Activated T-cell treated with anti-CD3 and anti-CD28 coated beads for 4 hours (primary cell): Measurements from ENCODE around the gene POU3F1.

Experiments used
- DNase-seq: peaks from one replicate; pipeline ENCODE4 v3.0.0-alpha.2; 2020

The POU3F1 gene

GRCh38 chr1:38073534-38074301 is 27.1 kb upstream of the POU3F1 start:
- no peak for DNase-seq

DNA sequence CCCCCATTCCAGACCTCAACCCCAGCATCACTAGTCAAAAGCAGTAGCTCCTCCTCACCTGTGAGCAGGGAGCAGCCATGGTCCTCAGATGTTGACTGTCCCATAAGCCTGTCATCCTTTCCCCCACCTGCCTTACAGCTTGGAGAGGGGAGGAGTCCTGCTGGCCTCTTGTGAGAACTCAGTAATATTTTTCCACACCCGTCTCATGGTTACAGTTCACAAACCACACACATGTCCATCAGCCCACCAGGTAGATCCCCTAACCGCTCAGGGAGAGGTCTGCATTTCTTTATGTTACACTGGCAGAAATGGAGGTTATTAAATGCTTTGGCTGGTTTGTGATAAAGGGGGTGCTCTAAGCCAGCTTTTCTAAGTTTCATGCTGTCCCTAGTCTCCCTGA is 26.3 kb upstream of the POU3F1 start:
- DNase-seq = no peak

GRCh38 chr1:38071312-38072256 is 25.0 kb upstream of the POU3F1 start:
- DNase-seq = no peak

DNA sequence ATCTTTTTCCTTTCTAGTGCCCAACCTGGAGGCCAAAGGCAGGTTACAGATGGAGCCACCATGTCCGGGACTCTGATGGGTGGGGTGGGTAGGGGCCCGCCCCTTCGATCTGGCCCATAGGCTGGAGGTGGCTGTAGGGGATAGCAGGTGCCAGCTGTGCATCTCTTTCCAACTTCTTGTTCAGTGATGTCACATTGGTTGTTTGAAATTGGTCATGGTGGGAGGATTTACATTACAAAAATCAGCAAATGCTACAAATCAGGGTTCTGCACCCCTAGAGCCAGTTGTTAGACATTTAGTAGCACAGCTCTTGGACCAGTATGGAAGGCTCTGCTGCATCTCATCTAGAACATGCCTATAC is 22.4 kb upstream of the POU3F1 start:
- no peak for DNase-seq

DNA sequence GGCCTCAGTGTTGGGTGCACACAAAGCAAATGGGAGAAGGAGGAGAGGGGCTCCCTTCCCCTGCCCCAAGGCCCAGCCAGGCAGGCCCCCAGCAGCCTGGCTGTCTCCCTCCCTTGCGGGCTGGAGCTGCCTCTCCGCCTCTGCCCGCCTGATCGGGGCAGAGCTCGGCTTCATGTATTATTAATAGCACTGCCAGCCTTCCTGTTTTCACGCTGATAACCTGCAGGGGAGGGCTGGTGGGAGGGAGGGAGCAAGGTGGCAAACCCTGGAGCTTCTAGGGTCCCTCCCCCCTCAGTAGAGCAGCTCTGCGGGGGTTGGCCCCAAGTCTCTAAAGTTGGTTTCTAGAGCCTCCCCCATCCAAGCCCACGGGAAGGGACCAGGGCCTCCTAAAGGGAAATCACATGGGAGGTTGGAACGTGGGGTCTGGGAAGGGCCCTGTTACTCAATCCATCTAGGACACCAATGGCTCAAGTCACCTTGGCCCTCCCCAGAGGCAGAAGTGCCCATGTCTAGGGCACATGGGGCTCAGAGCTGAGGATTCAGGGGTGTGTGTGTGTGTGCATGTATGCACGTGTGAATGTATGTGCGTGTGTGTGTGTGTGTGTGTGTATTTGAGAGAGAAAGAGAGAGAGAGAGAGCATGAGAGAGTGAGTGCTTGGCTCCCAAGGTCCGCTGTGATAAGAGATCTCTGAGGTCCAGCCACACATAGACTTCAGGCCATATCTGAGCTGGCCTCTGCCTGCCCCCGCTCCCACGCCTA is 21.8 kb upstream of the POU3F1 start:
- DNase-seq = no peak

- no peak for DNase-seq
Measured at GRCh38 chr1:38064197-38064903, 17.8 kb upstream of the POU3F1 start.

GRCh38 chr1:38063616-38064015 is 17.0 kb upstream of the POU3F1 start:
- no peak for DNase-seq

DNA sequence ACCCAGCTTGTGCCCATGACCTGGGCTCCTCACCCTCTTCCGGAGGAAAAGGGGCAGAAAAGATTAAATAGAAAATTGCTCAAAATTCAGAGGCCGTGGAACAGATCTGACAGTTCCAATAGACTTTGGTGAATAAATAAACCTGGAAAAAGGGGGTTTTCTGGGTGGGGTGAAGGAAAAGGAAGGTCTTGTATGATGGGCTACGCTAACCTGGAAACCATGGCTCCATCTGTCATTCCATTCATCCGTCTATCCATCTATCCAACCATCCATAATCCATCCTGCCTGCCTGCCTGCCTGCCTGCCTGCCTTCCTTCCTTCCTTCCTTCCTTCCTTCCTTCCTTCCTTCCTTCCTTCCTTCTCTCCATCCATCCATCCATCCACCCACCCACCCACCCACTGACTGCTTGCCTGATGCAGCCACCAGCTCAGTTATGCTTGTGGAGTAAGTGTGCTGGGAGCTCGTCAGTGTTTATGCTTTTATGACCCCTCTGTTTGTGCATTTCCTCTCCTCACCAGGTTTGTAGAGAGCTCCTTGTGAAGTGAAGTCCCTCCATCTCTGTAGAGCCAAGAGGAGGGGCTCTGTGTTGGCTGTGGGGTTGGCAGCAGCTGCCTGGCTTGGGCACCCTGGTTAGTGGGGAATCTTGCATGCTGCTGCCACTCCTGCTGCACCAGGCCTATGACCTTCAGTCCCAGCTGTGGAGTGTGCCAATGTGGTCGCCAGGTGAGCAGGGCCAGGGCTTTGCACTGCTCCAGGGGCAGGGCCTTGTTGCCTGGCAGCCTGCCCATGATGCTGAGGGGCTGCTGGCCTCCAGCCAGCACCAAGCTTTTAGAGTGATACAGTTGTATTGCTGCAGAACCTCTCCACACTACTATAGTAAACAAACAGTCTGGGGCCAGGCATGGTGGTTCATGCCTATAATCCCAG is 16.0 kb upstream of the POU3F1 start:
- no peak for DNase-seq

DNA sequence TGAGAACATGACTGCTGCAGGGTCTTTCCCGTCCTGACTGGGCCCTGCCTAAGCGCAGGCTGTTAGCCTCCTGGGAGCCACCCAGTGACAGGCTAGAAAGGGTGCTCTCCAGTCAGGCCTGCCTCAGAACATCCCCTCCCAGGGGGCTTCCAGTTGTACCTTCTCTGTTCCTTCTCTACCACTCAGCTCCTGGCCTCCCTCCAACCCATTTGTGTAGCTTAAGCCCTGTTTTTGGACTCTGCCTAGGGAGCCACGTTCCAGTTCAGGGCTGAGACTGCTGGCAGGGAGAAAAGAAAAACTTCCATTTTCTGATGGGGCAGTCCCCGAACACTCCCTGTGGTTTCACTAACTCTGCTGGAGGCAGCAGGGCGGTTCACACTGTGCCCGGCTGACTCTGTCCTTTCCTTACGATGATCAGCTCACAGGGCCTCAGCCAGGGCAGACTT is 15.3 kb upstream of the POU3F1 start:
- DNase-seq = no peak

- DNase-seq = no peak
Measured at GRCh38 chr1:38061290-38061689, 14.7 kb upstream of the POU3F1 start.

DNA sequence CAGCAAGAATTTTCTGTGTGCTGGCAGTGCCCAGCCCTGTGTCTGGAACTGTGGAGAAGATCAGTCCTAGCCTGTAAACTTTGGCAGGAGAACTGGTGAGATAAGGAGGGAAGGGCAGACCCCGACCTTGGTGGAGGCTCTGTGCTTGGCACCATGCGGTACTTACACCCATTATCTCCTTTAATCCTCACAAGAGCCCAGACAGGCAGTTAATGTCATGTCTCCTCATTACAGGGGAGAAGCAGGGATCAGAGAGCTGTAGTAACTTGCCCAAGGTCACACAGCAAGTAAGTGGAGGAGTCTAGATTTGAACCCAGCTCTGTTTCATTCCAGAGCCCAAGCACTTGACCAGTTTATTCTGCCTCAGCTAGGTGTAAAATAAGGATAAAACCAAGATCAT is 13.9 kb upstream of the POU3F1 start:
- no peak for DNase-seq

- DNase-seq = no peak
Measured at GRCh38 chr1:38059635-38060250, 13.2 kb upstream of the POU3F1 start.

DNA sequence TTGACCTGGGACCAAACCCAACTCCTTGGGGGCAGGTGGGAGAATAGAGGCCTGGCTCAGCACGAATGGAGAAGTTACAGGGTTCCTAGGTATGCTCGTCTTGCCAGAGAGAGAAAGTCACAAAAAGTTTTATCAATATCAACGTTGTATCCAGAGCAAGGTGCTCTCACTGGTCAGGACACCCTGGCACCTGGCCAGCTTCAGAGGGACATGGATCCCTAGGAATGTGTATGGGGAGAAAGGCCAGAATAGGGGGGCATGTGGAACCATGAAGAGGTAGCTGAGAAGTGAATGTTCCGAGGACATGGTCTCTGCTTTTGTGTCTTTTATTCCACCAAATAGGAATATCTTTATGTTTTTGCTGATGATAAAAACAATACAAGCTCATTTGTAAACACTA is 9.4 kb upstream of the POU3F1 start:
- no peak for DNase-seq

- DNase-seq = no peak
Measured at GRCh38 chr1:38055398-38055797, 8.8 kb upstream of the POU3F1 start.

DNA sequence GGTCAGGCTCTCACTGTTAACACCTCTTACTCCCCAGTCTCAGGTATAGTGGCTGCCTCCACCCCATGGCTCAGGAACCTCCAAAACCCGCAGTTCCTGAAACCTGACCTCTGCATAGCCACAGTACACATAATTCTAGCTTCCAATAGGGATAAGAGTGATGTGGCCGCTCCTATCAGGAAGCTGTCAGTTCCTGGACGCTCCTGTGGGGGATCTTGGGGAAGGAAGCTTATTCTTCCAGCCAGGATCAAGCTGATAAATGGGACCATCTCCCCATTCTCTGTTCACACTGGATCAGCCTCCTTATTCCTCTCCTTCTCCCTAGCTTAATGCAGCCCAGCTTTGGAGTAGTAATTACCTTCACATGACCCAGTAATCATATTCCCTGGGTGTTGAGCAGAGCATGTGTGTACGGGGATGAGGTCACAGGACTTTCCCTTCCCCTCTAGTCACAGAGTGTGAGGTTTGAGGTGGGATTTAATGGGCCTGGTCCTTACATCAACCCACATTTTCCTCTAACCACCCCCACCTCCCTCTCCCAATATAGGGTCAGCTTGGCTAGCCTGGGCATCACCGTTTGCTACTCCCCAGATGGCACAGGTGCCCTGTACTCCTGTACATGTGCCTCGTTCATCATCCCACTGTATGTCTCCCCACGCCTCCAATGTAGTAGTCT is 7.0 kb upstream of the POU3F1 start:
- DNase-seq = no peak

GRCh38 chr1:38052750-38053415 is 6.3 kb upstream of the POU3F1 start:
- DNase-seq = no peak

DNA sequence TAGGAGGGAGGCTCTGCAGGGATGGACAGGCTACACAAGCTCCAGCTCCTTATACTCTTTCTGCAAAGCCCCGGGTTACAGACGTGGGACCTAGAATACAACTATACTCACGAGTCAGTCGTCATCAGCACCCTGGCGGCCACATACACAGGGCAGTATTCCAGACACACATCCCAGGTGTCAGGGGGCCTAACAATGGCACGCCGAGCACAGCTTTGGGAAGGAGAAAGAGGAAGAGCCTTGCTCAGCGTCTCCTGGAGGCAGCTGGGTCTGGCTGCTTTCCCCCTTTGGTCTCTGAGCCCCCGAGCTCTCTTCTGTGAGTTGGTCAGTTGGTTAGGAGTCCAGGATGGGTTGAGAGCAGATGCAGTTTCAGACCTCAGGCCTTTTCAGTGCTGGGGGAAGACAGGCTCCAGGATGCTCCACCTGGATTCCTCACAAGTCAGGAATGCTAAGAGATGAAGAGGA is 4.5 kb upstream of the POU3F1 start:
- DNase-seq = no peak

DNA sequence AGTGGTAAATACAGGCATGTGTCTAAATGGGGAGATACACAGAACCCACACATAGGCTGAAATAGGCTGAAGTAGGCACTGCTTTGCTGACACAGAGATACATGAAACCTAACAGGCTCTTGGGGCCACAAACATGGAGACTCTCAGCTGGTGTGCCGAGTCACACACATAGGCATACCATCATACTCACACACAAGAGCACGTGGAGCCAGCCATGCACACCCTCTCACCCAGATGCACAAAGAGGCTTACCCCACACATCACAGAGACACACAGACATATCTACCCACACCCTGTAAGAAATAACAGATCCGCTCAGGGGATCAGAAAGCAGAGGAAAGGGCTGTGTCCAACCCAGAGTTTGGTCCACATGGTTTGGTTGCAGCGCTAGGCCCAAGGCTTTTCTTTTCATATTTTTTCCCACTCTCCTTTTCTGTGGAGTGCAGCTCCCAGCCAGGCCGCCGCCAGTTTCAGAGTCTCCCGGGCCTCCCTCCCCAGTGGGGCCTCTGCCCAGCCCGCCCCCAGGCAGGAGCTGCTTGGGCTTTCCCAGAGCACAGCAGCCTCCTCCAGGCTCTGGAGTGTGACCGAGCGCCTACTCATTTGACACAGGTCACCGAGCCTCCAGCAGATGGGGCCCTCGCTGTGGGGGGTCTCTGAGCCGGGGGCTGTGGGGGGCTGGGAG is 3.9 kb upstream of the POU3F1 start:
- DNase-seq = no peak

- DNase-seq = no peak
Measured at GRCh38 chr1:38047603-38048141, 1.1 kb upstream of the POU3F1 start.
